IPS-20b (cell line): ENCODE measurements around the gene NUTM2E.
"Not testable (repeated sequence)": the region's sequence is repeated elsewhere in the genome, so short reads cannot be mapped to it uniquely, and the experiment has no call there.

Experiments used
- H3K27ac ChIP-seq: one replicate; pipeline ENCODE4 v1.5.1; 2013; ENCODE audit warnings: low read length
- H3K27me3 ChIP-seq: 2 replicates; pipeline ENCODE4 v1.6.1; 2013; ENCODE audit warnings: mild to moderate bottlenecking, low read length, inconsistent platforms; ENCODE audit not compliant: insufficient read depth
- H3K36me3 ChIP-seq: 2 replicates; pipeline ENCODE4 v1.6.1; 2013; ENCODE audit warnings: low read depth, mild to moderate bottlenecking, inconsistent platforms, low read length, moderate library complexity; ENCODE audit not compliant: insufficient read depth
- H3K4me1 ChIP-seq: 2 replicates; pipeline ENCODE4 v1.6.1; 2013; ENCODE audit warnings: mild to moderate bottlenecking, control low read depth, inconsistent platforms, low read length, moderate library complexity; ENCODE audit not compliant: insufficient read depth
- H3K4me3 ChIP-seq: 2 replicates; pipeline ENCODE4 v1.5.1; 2013; ENCODE audit warnings: mild to moderate bottlenecking, low read length, inconsistent platforms
- H3K9ac ChIP-seq: 2 replicates; pipeline ENCODE4 v1.6.1; 2013; ENCODE audit warnings: low read depth, mild to moderate bottlenecking, inconsistent platforms, low read length, moderate library complexity
- H3K9me3 ChIP-seq: 2 replicates; pipeline ENCODE4 v1.6.1; 2013; ENCODE audit warnings: mild to moderate bottlenecking, low read depth, low read length, inconsistent platforms; ENCODE audit not compliant: insufficient read depth

NUTM2E gene

DNA sequence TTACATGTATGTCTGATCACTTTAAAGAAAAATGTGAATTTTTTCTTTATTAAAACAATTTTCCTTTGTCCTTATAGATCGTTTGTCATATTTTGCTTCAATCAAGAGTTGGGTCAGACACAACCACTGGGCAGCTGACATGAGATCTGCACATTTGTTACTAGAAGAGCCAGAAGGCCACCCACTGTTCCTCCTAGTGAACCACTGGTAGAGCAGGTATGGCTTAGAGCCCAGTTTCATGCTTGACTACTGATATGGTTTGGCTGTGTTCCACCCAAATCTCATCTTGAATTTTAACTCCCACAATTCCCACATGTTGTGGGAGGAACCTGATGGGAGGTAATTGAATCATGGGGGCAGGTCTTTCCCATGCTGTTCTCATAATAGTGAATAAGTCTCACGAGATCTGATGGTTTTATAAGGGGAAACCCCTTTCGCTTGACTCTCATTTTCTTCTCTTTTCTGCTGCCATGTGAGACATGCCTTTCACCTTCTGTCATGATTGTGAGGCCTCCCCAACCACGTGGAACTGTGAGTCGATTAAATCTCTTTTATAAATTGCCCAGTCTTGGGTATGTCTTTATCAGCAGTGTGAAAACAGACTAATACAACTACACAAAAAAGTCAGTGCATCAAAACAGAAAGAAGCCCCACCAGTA lies 43.0 kb downstream of the NUTM2E start:
- not testable (repeated sequence) for H3K27me3 ChIP-seq, H3K36me3 ChIP-seq, H3K9me3 ChIP-seq, H3K9ac ChIP-seq, H3K4me1 ChIP-seq, H3K27ac ChIP-seq, H3K4me3 ChIP-seq

GRCh38 chr10:79871729-79872128 lies 45.2 kb downstream of the NUTM2E start:
- H3K36me3 ChIP-seq, H3K9ac ChIP-seq, H3K27me3 ChIP-seq, H3K4me1 ChIP-seq, H3K4me3 ChIP-seq, H3K9me3 ChIP-seq, H3K27ac ChIP-seq: not testable (repeated sequence)
